ENCODE data around the gene ARHGEF19.

GRCh38 chr1:16151995-16152384 lies 60.5 kb downstream of the ARHGEF19 start:
- TF ChIP-seq CTCF (conservative IDR thresholded peaks at IDR 0.05; ENCODE audit: low read length) = no peak
- TF ChIP-seq EZH2phosphoT487 (IDR thresholded peaks at IDR 0.05; ENCODE audit: borderline replicate concordance) = no peak
